Occipital lobe (tissue), 2 donors: Measurements from ENCODE around the gene CELF3. TPM values are rescaled to one million over a fixed set of nuclear protein-coding genes. Genes with fewer than 3 reads are reported as not detected.

Experiments used
- DNase-seq: peaks from one replicate; lab custom pipeline; 2025; lab: John Stamatoyannopoulos, UW
- total RNA-seq: library from RNA; depleted of rRNA; stranded (reverse); fragments of >200 nt; gene quantifications from one replicate; pipeline ENCODE4 v1.2.3, GENCODE V29; 2014

CELF3 gene
- total RNA-seq, 1 donor from 2014 or later, result 31.4 TPM

- no peak for DNase-seq
Observed at GRCh38 chr1:151720974-151721787, 4.6 kb upstream of the CELF3 start, which contains the start of gene RIIAD1. RIIAD1 (plus strand) TSS chr1:151721522; CDS start chr1:151721537, 15 bp downstream.

GRCh38 chr1:151720554-151720953 is 4.0 kb upstream of the CELF3 start:
- no peak for DNase-seq

DNA sequence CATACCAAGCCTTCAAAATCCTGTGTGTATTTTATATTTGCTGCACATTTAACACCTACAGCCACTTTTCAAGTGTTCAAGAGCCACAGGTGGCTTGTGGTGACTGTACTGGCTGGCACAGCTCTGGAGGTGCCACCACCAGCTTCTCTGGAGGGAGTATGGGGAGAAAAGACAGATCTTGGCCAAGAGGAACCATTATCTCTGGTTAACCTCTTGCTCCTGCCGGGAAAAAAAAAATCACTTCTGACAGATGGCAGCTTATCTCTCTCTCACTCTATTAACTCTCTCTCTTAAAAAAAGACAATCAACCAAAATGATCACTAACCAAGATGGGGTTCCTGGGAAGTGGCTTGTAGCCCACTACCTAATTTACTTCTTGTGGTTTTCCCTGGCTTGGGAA is 3.5 kb upstream of the CELF3 start:
- DNase-seq, result no peak

DNA sequence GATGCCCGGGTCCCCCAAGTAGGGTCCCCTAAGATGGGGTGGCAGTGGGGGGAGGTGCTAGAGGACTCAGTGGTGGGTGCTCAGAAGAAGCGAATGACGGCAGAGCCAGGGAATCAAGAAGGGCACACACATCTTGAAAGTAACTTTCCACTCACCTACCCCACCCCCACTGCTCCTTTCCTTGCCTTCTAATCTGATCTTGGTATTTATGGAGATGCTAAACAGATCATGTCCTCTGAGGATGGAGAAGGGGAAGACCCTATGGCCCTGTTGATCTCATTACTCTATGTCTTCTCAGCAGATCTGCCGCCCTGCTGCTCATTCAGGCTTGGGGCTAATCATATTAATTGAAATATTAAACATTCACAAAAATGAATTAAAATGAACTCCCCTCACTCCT is 2.1 kb upstream of the CELF3 start:
- DNase-seq, result no peak

GRCh38 chr1:151718011-151718431 is 1.4 kb upstream of the CELF3 start:
- DNase-seq, result no peak

- no peak for DNase-seq
Observed at GRCh38 chr1:151716405-151716762, 219 bp downstream of the CELF3 start.

DNA sequence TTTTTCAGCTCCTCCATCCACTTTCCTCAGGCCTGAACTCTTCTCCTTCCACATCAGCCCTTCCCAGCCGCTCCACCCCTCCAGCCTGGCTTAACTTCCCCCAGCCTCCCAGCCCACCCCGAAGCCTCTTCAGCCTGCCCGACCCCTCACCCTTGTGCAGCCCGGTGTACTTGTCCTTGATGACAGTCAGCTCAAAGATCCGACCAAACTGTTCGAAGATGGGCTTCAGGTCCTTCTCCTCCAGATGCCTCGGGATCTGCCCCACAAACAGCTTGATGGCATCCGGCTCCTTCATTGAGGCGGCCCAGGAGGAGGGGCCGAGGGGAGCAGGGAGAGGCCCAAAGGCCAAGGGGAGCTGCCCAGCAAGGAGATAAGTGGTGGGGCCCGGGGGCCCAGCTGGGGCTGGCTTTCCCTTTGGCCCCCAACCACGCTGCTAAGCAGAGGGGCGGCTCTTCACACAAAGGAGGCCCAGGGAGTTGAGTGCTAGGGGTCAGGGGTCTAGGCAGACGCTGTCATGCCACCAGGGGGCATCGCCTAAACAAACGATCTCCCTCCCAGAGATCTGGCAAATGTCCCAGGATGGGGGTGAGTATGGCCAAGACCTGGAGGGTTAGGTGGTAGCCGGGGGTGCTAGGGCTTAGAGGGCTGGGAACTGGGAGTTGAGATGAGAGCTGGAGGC is 738 bp downstream of the CELF3 start:
- DNase-seq, result no peak

- no peak for DNase-seq
Observed at GRCh38 chr1:151714820-151715725, 1.5 kb downstream of the CELF3 start.

DNA sequence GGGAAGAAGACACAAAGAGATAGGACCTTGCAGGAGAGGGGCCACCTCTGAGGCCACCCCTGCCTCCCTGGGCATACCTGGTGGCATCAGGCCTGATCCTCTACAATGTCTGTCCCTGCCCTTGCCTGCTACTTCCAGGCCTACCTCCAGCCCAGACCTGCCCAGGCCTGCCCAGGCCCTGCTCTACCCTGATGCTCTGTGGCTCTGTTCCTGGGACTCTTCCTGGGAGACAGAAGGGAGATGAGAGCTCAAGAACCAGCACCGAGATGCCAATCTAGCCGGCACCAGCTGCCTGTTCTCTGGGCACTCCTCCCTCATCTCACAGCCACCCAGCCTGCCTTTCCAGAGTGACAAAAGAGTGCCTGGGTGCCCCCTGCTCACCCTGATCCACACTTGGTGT is 2.7 kb downstream of the CELF3 start:
- DNase-seq, result no peak

GRCh38 chr1:151713044-151713443 is 3.6 kb downstream of the CELF3 start:
- no peak for DNase-seq

GRCh38 chr1:151711951-151712350 is 4.7 kb downstream of the CELF3 start:
- DNase-seq, result no peak

GRCh38 chr1:151711044-151711800 is 5.4 kb downstream of the CELF3 start:
- DNase-seq, result peak; percentile 47

DNA sequence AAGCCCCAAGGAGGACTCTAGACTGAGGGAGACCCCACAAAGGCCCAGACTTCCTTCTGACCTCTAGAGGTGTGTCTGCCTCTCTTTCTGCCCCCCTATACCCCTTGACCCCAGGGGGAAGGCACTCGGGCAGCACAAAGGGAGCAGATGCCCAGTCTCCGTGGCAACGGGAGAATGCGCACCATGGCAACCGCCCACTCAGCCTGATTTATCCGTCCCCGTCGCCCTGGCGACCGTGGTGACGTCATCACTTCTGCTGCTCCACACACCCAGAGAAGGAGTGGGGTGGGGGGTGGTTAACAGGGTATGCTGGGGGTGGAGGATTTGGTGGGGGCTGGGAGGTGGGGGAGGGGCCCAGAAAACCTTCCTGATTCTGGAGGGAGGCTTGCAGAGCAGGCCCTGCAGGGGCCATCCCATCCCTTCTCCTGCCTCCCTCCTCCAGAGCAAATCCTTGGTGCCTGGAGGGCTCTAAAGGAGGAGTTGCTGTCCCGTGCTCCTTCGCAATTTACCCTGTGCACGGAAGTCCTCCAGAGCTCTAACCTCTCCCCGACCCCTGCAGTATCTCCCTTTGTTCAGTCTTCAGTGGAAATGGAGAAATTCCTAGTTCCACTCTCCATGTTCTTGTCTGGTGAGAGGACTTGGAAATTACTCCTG is 6.3 kb downstream of the CELF3 start:
- DNase-seq, result peak; percentile 84

DNA sequence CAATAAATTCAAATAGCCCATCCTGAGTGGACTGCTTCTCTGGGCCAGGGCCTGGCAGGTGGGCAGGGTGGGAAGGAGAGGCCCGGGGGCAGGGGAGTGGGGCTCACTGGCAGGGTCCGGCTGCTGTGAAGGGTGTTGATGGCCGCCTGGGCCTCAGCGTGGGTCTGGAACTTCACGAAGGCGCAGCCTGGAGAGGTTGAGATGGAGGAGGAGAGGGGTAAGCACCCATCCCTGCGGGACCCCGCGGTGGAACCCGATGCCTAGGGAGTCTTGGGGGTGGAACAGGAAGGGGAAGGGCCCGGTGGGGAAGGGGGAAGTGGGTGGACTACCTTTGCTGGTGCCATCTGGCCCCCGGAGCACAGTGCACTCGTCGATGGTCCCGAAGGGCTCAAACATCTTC is 7.7 kb downstream of the CELF3 start:
- no peak for DNase-seq

DNA sequence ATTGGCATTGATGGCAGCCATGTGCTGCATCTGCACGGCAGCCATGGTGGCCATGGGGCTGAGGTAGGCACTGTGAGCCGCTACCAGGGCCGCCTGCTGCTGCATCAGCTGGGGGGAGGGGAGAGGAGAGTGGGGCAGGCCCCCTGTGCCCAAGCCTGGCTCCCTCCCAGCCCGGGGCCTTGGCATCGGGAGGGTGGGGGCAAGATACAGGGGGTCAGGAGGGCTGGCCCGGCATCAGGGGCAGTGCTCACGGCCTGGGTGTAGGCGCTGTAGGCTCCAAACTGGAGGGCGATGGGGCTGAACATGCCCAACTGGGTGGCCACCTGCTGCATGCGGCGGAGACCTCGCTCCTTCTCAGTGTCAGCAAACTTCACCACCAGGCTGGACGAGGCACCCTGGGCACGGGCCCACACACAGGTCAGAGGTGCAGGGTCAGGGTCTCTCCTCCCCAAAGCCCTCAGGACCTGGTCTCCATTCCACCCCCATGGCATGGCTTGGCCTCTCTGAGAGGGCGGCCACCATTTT is 9.0 kb downstream of the CELF3 start:
- DNase-seq, result no peak

- DNase-seq, result no peak
Observed at GRCh38 chr1:151706464-151707415, 9.9 kb downstream of the CELF3 start.

GRCh38 chr1:151705753-151706463 is 10.7 kb downstream of the CELF3 start:
- no peak for DNase-seq

DNA sequence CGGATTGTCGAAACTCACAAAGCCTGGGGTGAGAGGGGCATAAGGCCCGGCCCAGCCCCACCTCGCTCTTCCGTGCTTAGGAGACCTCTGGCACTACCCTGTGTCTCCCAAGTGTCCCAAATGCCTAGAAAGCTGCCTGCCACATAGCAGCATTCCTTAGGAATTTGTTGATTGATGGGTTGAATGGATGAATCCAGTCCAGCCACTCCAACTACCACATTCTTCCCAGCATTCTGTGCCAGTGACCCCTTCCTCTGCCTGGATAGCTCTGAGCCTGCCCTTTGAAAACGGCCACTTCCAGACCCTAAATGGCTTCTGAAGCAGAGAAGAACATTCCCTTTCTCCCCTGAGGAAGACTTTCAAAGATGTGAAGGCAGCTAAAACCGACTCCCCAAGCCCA is 11.5 kb downstream of the CELF3 start:
- no peak for DNase-seq

- no peak for DNase-seq
Observed at GRCh38 chr1:151704246-151704645, 12.4 kb downstream of the CELF3 start.
